ENCODE measurements around the gene ANHX. TPM values are rescaled to one million over a fixed set of nuclear protein-coding genes. Genes with fewer than 3 reads are reported as not detected.

ANHX gene
- total RNA-seq, 1 donor from 2014 or later, result not detected

DNA sequence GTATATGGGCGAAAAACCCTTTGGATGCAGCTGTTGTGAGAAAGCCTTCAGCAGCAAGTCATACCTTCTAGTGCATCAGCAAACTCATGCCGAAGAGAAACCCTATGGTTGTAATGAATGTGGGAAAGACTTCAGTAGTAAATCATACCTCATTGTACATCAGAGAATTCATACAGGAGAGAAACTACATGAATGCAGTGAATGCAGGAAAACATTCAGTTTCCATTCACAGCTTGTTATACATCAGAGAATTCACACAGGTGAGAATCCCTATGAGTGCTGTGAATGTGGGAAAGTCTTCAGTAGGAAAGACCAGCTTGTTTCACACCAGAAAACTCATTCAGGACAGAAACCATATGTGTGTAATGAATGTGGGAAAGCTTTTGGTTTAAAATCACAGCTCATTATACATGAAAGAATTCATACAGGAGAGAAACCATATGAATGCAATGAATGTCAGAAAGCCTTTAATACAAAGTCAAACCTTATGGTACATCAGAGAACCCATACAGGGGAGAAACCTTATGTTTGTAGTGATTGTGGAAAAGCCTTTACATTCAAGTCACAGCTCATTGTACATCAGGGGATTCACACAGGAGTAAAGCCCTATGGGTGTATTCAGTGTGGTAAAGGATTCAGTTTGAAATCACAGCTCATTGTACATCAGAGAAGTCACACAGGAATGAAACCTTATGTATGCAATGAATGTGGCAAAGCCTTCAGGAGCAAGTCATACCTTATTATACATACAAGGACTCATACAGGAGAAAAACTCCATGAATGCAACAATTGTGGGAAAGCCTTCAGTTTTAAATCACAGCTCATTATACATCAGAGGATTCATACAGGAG lies 33.0 kb downstream of the ANHX start:
- no peak for DNase-seq

DNA sequence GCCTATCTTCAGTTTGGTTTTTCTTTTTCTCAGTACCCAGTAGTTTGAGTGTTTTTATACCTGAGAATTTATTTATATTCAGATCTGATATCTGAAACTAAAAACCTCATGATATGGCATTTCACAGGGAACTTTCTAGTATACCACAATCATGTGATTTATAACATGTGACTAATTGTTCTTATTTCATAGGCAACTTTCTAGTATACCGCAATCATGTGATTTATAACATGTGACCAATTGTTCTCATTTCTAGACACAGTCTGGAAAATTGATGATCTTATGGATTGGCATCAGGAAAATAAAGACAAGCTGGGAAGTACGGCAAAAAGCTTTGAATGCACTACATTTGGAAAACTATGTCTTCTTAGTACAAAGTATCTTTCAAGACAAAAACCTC lies 33.8 kb downstream of the ANHX start:
- DNase-seq, result no peak

DNA sequence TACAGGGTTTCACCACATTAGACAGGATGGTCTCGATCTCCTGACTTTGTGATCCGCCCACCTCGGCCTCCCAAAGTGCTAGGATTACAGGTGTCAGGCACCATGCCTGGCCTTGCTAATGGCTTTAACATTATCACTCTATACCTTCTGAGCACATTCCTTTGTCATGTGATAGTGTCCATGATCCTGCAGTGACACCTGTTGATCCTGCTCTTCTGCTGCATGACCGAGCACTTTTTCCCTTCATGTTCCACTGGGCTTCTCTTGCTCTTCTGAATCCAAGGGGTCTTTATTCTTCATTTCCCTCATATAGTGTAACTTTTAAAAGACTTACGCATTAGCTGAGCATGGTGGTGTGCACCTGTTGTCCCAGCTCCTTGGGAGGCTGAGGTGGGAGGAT lies 42.8 kb downstream of the ANHX start:
- no peak for DNase-seq

DNA sequence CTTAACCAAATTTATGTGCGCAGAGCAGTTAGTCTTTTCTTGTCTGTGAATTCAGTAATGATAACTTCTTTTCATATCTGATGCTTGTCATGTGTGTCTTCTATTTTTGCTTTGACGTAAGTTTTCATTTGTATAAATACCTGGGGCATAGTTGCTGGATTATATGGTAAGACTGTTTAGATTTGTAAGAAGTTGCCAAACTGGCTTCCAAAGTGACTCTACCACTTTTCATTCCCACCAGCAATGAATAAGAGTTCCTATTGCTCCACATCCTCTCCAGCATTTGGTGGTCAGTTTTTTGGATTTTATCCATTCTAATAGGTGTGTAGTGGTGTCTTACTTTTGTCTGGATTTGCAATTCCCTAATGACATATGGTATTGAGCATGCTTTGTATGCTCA lies 45.5 kb downstream of the ANHX start:
- no peak for DNase-seq

DNA sequence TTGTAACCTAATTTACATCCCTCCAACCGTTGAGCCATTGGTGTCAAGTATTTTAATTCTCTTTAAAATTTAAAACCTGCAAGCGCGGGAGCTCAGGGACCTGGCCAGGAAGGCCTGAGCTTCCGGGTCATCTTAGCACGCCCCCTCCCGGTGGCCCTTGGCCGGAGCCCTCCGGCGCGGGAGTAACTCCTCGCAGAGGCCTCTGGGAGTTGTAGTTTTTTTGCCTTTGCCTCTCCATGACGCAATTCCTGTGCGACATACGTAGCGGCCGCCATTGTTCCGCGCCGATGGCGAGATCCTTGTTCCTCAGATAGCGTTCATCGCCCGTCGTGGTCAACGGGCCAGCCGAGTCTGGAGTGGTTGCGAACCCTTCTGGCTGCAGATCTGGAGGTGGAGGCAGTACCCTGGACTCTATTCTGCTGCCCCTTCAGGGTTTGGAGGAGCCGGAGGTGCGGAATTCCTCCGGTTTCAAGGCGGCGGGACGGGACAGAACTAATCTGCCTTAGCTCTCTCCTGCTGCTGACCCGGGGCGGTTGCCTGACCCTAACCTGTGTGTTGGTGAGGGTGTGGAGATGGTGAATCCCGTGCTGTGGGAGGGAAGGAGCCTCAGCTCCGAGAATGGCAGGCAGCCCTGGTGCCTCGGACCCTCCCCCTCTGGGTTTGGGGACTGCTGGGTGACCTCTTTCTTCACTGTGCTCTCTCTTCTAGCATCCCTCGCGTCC lies 54.3 kb downstream of the ANHX start, which contains the start of gene ZNF268:
ZNF268 (plus strand) TSS at position 258 of the 722 bp plus-strand sequence. CDS start 503 bp downstream, outside the sequence.
- peak; percentile 69 for DNase-seq

DNA sequence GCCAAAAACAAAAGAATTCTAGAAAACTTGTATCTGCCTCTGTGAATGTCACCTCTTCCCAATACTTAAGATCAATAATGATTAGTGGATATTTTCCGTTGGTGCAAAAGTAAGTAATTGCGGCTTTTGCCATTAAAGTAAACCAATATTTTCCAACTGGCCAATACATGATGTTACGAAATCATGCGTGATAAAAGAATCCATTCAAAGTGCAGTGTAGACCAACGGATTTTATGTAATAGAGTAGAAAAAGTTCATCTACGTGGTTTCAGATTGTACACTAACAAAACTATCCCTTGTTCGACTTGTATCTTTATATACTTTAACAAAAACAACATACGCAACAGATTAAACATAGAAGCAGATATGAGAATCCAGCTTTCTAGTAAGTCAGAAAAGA lies 55.0 kb downstream of the ANHX start:
- DNase-seq, result no peak

DNA sequence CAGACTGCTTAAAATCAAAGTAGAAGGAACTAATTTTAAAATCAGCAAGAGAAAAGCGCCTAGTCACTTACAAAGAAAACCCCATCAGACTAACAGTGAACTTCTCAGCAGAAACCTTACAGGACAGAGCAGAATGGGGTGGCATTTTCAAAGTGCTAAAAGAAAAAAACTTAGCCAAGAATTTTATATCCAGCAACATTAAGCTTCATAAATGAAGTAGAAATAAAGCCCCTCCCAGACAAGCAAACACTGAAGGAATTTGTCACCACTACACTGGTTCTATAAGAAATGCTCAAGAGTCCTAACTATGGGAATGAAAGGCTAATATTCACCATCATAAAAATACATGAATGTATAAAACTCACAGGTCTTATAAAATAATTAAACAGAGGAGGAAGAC lies 60.8 kb downstream of the ANHX start:
- no peak for DNase-seq

DNA sequence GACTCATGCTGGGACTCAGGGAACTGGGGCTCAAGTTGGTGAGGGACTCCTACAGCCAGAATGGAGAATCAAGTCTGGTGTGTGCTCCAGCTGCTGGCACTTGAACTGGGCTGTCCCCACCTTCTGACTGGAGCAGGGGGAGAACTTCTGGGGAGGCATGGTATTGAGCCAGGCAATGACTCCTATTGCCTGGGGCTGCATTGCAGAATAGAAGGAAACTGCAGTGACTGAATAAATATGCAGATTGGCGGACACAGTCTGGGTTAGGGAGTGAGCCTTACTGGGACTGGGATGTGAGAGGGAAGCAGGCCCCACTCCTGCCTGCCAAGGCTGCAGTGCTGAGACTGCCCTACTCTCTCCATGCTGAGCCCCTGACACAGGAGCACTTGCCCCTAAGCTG lies 63.2 kb downstream of the ANHX start:
- no peak for DNase-seq

Small RNA genes lying within 50 kb of the gene (small RNA-seq; reads per million reads assigned to genes)
- gene RF00019, result not detected
- gene RNU6-717P, result not detected

Other genes starting within 250 kb of the ANHX start
- gene ZNF26, start 249.5 kb downstream of the ANHX start, total RNA-seq, result 17.8 TPM
- 152 TPM for gene ZNF84, start 198.4 kb downstream of the ANHX start, total RNA-seq
- gene ZNF140, start 155.0 kb downstream of the ANHX start, total RNA-seq, result 51.3 TPM
- gene ZNF891, start 105.6 kb downstream of the ANHX start, total RNA-seq, result 9.7 TPM
- gene ZNF10, start 105.2 kb downstream of the ANHX start, total RNA-seq, result 43.7 TPM
- gene ZNF268, start 54.4 kb downstream of the ANHX start, total RNA-seq, result 38.7 TPM